GM12873 (cell line): ENCODE results near the gene FRMD4A.
A peak's percentile ranks its signal among the peaks of the same experiment; 100 is the strongest.

Experiments
- CTCF ChIP-seq: IDR thresholded peaks from 2 replicates; pipeline ENCODE4 v1.5.1; 2012; ENCODE audit warnings: low read depth, mild to moderate bottlenecking, moderate library complexity, low read length, control low read depth; ENCODE audit not compliant: insufficient read depth; ENCODE audit errors: missing control alignments

FRMD4A gene

DNA sequence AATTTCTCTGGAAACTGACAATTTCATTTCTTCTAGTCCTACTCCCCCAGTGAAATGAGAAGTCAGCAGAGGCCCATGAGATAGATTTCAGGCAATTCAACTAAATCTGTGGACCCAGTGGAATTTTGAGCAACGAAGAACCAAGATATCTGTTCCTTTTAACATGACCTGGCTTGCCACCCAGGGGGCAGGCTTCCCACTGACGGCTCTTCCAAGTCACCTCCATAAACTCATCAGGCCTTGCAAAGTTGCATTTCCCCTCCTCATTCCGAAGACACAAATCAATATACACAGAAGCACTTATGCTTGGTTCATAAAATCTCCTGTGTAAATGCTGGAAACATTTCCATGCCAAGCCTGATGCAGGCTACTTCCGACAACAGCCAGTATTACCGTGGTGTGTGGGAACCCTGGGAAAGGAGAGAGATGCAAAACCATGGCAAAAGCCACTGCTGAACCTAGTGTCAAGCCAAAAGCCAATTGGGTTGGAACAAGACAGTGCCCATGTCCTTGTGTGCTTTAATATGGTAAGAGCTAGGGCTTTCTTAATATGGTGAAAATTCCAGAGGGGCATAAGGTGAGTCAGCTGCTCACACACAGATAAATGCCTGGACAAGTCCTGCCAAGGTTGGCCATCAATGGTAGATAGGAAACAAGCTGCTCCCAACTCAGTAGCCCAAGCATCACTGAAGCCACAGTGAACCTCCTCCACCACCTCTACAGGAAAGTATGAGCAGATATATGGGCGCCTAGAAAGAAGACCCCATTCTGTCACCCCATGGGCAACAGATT lies 1.6 kb downstream of the FRMD4A start:
- no peak for TF ChIP-seq CTCF

DNA sequence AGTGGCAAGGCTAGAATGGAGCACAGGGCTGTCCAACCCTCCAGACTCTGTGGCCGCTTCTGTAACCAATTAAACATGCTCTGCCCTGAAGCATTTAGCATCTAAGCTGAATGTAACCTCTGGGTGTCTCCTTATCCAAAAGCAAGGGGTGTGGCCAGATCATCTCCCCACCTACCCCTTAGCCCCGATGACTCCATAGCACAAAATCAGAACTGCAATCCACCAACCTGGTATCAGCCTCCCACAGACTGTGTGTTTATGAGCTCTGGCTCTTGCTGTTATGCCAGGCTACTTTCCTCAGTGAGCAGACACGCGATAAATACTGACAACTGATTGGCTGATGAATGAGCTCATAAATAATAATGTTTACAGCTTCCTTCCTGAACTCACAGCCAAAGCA lies 3.2 kb downstream of the FRMD4A start:
- no peak for TF ChIP-seq CTCF

DNA sequence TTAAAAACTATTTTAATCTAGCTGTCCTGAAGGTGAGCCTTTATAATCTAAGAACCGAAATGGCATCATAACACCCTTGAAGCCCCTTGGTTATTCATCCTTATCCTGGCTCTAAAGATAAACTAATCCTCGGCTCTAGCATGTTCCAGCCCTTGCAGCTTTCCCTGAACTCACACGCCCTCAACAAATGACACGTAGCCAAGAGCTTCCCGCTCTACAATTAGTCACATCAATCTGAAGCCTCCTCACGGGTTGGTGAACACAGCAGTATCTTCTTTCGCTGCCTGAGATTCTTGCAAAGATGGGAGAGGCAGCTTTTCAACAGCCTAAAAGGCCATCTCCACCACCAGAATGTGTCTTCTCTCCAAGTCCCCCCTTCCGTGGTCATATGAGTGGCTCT lies 4.1 kb downstream of the FRMD4A start:
- TF ChIP-seq CTCF, result no peak

- TF ChIP-seq CTCF, result peak; percentile 74
These were observed 5.3 kb downstream of the FRMD4A start for GRCh38 chr10:14325325-14325955.

GRCh38 chr10:14322526-14323188 lies 8.1 kb downstream of the FRMD4A start:
- no peak for TF ChIP-seq CTCF

DNA sequence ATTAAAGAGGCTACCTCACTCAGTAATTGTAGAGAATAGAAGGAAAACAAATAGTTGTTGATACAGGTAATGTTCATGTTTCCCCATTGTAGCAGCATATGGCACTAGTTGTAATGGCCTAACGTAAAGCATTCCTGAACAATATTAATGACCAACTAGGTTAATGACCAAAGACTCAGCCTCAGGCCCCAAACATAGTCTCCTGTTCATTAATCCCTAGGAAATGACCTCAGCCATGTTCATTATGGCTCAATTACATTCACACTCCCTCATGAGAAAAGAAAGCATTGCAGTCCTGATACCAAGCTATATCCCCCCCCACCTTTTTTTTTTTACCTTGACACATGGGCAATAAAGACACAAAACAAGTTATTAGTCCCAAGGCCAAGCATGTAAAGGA lies 12.7 kb downstream of the FRMD4A start:
- TF ChIP-seq CTCF, result no peak

- TF ChIP-seq CTCF, result no peak
These were observed 18.7 kb downstream of the FRMD4A start for GRCh38 chr10:14312014-14312413.
